Measurements from ENCODE around the gene CCR4. TPM values are rescaled to one million over a fixed set of nuclear protein-coding genes. Genes with fewer than 3 reads are reported as not detected.

CCR4 gene
- total and polyA plus RNA-seq, 10 of the 15 experiments (the other 5 are each of a cell fraction or from before 2014, with no cell fraction given), result 0.41 to 12.4 (median 5.3) TPM

DNA sequence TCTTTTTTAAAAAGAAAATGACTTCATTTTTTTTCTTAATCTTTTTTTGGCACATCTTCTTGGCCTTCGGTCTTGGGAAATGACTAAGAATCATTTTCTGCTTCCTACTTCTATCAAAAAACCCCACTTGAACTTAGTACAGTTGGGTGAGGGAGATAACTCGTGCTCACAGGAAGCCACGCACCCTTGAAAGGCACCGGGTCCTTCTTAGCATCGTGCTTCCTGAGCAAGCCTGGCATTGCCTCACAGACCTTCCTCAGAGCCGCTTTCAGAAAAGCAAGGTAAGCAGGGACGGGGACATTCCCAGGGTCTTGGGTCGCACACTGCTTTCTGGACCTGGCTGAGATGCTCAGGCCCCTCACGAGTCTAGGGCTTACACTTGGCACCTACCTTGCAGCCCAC, at the start of gene CCR4 (continued):
- TF ChIP-seq ETV6 (conservative IDR thresholded peaks at IDR 0.05 in 1 of 2, IDR thresholded peaks at IDR 0.05 in 1 of 2; ENCODE audit: borderline replicate concordance in 1 of 2, low read depth in 1 of 2), result peak in 1 of 2 experiments; percentile 73; a peak in 2 of 4 replicates
- TF ChIP-seq, protein P1, sequence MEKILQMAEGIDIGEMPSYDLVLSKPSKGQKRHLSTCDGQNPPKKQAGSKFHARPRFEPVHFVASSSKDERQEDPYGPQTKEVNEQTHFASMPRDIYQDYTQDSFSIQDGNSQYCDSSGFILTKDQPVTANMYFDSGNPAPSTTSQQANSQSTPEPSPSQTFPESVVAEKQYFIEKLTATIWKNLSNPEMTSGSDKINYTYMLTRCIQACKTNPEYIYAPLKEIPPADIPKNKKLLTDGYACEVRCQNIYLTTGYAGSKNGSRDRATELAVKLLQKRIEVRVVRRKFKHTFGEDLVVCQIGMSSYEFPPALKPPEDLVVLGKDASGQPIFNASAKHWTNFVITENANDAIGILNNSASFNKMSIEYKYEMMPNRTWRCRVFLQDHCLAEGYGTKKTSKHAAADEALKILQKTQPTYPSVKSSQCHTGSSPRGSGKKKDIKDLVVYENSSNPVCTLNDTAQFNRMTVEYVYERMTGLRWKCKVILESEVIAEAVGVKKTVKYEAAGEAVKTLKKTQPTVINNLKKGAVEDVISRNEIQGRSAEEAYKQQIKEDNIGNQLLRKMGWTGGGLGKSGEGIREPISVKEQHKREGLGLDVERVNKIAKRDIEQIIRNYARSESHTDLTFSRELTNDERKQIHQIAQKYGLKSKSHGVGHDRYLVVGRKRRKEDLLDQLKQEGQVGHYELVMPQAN (conservative IDR thresholded peaks at IDR 0.05), result no peak
- no peak for TF ChIP-seq MXI1 (IDR thresholded peaks at IDR 0.05; ENCODE audit: low read depth, low read length)
- no peak for TF ChIP-seq TBL1XR1 (IDR thresholded peaks at IDR 0.05; ENCODE audit: low read depth, low read length)
- TF ChIP-seq, protein P2, sequence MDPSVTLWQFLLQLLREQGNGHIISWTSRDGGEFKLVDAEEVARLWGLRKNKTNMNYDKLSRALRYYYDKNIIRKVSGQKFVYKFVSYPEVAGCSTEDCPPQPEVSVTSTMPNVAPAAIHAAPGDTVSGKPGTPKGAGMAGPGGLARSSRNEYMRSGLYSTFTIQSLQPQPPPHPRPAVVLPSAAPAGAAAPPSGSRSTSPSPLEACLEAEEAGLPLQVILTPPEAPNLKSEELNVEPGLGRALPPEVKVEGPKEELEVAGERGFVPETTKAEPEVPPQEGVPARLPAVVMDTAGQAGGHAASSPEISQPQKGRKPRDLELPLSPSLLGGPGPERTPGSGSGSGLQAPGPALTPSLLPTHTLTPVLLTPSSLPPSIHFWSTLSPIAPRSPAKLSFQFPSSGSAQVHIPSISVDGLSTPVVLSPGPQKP (IDR thresholded peaks at IDR 0.05; ENCODE audit: low read depth, low read length), result no peak
- TF ChIP-seq SIX5 (IDR thresholded peaks at IDR 0.05; ENCODE audit: low read depth, low read length, severe bottlenecking), result no peak
- no peak for TF ChIP-seq RAD21 (IDR thresholded peaks at IDR 0.05; ENCODE audit: insufficient read depth, low read depth, low read length)
- TF ChIP-seq BCL11A (IDR thresholded peaks at IDR 0.05; ENCODE audit: low read depth, low read length), result no peak
- TF ChIP-seq, protein P3, sequence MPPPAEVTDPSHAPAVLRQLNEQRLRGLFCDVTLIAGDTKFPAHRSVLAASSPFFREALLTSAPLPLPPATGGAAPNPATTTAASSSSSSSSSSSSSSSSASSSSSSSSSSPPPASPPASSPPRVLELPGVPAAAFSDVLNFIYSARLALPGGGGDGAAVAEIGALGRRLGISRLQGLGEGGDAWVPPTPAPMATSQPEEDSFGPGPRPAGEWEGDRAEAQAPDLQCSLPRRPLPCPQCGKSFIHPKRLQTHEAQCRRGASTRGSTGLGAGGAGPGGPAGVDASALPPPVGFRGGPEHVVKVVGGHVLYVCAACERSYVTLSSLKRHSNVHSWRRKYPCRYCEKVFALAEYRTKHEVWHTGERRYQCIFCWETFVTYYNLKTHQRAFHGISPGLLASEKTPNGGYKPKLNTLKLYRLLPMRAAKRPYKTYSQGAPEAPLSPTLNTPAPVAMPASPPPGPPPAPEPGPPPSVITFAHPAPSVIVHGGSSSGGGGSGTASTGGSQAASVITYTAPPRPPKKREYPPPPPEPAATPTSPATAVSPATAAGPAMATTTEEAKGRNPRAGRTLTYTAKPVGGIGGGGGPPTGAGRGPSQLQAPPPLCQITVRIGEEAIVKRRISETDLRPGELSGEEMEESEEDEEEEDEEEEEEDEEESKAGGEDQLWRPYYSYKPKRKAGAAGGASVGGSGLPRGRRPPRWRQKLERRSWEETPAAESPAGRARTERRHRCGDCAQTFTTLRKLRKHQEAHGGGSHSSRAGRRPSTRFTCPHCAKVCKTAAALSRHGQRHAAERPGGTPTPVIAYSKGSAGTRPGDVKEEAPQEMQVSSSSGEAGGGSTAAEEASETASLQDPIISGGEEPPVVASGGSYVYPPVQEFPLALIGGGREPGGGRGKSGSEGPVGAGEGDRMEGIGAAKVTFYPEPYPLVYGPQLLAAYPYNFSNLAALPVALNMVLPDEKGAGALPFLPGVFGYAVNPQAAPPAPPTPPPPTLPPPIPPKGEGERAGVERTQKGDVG (CRISPR knock-in tag; IDR thresholded peaks at IDR 0.05), result no peak
- TF ChIP-seq, protein P4, sequence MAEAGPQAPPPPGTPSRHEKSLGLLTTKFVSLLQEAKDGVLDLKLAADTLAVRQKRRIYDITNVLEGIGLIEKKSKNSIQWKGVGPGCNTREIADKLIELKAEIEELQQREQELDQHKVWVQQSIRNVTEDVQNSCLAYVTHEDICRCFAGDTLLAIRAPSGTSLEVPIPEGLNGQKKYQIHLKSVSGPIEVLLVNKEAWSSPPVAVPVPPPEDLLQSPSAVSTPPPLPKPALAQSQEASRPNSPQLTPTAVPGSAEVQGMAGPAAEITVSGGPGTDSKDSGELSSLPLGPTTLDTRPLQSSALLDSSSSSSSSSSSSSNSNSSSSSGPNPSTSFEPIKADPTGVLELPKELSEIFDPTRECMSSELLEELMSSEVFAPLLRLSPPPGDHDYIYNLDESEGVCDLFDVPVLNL (IDR thresholded peaks at IDR 0.05; ENCODE audit: low read depth, low read length), result no peak
- TF ChIP-seq TCF3 (IDR thresholded peaks at IDR 0.05; ENCODE audit: borderline replicate concordance, insufficient read depth, low read depth, low read length), result no peak
- TF ChIP-seq NR2F1 (conservative IDR thresholded peaks at IDR 0.05), result no peak
- no peak for TF ChIP-seq RB1 (IDR thresholded peaks at IDR 0.05; ENCODE audit: borderline replicate concordance)
- peak; percentile 58 for TF ChIP-seq JUNB (IDR thresholded peaks at IDR 0.05)
- peak; percentile 55; the same call in 1 of the 2 replicates for TF ChIP-seq MEF2A (IDR thresholded peaks at IDR 0.05; ENCODE audit: insufficient read depth, low read depth, low read length)
- no peak for TF ChIP-seq ZSCAN29 (IDR thresholded peaks at IDR 0.05)
- peak; percentile 31; the same call in 1 of the 2 replicates for TF ChIP-seq CREM (IDR thresholded peaks at IDR 0.05; ENCODE audit: low read depth)
- TF ChIP-seq, protein P5, sequence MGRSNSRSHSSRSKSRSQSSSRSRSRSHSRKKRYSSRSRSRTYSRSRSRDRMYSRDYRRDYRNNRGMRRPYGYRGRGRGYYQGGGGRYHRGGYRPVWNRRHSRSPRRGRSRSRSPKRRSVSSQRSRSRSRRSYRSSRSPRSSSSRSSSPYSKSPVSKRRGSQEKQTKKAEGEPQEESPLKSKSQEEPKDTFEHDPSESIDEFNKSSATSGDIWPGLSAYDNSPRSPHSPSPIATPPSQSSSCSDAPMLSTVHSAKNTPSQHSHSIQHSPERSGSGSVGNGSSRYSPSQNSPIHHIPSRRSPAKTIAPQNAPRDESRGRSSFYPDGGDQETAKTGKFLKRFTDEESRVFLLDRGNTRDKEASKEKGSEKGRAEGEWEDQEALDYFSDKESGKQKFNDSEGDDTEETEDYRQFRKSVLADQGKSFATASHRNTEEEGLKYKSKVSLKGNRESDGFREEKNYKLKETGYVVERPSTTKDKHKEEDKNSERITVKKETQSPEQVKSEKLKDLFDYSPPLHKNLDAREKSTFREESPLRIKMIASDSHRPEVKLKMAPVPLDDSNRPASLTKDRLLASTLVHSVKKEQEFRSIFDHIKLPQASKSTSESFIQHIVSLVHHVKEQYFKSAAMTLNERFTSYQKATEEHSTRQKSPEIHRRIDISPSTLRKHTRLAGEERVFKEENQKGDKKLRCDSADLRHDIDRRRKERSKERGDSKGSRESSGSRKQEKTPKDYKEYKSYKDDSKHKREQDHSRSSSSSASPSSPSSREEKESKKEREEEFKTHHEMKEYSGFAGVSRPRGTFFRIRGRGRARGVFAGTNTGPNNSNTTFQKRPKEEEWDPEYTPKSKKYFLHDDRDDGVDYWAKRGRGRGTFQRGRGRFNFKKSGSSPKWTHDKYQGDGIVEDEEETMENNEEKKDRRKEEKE (IDR thresholded peaks at IDR 0.05), result no peak
- TF ChIP-seq EED (IDR thresholded peaks at IDR 0.05; ENCODE audit: low read depth), result peak; percentile 53
- TF ChIP-seq NFIC (IDR thresholded peaks at IDR 0.05; ENCODE audit: low read depth, low read length), result 0 out of 2 replicates have a peak, but pooled peaks have one; percentile 27
- TF ChIP-seq CBFB (IDR thresholded peaks at IDR 0.05; ENCODE audit: low read depth), result no peak

Data from GM12878 (cell line).